ENCODE results near the gene CAMSAP2. TPM values are rescaled to one million over a fixed set of nuclear protein-coding genes. Genes with fewer than 3 reads are reported as not detected.

Gene CAMSAP2
- total RNA-seq, 1 experiment from 2014 or later = 23.4 TPM

DNA sequence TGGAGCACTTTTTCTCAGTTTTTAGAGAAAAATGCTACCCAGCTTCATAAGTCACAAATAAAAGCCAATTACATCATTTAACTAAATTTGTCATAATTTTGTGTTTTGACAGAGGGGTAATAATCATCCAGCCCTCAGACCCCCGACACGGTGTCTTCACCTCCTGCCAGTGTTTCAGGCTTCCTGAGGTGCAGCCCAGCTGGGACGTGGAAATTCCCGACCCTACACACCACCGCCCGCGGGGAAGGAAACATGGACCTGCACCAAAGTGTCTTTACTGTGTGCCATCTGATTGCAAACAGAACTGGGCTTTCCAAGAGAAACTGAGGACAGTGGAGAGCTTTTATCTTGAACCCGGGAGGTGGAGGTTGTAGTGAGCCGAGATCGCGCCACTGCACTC lies 148.3 kb downstream of the CAMSAP2 start:
- no peak overlapping the region for H3K4me3 ChIP-seq (ENCODE audit: low read depth, low read length)
- no peaks in the 10 kb centered on the region for H3K9me3 ChIP-seq
- no peaks in the 10 kb centered on the region for H3K9me3 Mint-ChIP-seq (ENCODE audit: unreplicated experiment)
- H3K36me3 Mint-ChIP-seq (ENCODE audit: insufficient read depth, unreplicated experiment) = peaks cover 14% of the 10 kb centered on the region
- peaks cover 20% of the 10 kb centered on the region for H3K4me1 Mint-ChIP-seq (ENCODE audit: low read depth, unreplicated experiment)
- intact Hi-C loops (cut with micrococcal nuclease; ENCODE audit: unreplicated experiment) = no loop called here
- H3K27me3 ChIP-seq (replicated peaks; ENCODE audit: control insufficient read depth, insufficient read depth, low read length) = no peaks in the 10 kb centered on the region
- ChIA-PET CTCF (no interaction called here), POLR2A (no interaction called here)
- no TSS peak for BruUV-seq (replicated peaks)
- DNase-seq = no peak
- H3K36me3 ChIP-seq (ENCODE audit: control insufficient read depth, insufficient read depth, low read length) = no peaks in the 10 kb centered on the region
- H3K27ac Mint-ChIP-seq (ENCODE audit: unreplicated experiment) = no peak overlapping the region
- TF ChIP-seq, protein P1, sequence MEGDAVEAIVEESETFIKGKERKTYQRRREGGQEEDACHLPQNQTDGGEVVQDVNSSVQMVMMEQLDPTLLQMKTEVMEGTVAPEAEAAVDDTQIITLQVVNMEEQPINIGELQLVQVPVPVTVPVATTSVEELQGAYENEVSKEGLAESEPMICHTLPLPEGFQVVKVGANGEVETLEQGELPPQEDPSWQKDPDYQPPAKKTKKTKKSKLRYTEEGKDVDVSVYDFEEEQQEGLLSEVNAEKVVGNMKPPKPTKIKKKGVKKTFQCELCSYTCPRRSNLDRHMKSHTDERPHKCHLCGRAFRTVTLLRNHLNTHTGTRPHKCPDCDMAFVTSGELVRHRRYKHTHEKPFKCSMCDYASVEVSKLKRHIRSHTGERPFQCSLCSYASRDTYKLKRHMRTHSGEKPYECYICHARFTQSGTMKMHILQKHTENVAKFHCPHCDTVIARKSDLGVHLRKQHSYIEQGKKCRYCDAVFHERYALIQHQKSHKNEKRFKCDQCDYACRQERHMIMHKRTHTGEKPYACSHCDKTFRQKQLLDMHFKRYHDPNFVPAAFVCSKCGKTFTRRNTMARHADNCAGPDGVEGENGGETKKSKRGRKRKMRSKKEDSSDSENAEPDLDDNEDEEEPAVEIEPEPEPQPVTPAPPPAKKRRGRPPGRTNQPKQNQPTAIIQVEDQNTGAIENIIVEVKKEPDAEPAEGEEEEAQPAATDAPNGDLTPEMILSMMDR (IDR thresholded peaks at IDR 0.05; ENCODE audit: insufficient read depth in 1 of 2, low read depth in 1 of 2, low read length in 1 of 2, severe bottlenecking in 1 of 2, unreplicated experiment in 1 of 2) = no peak
- H3K4me3 Mint-ChIP-seq (ENCODE audit: unreplicated experiment) = no peak overlapping the region
- H3K27me3 Mint-ChIP-seq (ENCODE audit: insufficient read depth, unreplicated experiment) = no peaks in the 10 kb centered on the region
- H3K4me1 ChIP-seq = peaks cover 7% of the 10 kb centered on the region

DNA sequence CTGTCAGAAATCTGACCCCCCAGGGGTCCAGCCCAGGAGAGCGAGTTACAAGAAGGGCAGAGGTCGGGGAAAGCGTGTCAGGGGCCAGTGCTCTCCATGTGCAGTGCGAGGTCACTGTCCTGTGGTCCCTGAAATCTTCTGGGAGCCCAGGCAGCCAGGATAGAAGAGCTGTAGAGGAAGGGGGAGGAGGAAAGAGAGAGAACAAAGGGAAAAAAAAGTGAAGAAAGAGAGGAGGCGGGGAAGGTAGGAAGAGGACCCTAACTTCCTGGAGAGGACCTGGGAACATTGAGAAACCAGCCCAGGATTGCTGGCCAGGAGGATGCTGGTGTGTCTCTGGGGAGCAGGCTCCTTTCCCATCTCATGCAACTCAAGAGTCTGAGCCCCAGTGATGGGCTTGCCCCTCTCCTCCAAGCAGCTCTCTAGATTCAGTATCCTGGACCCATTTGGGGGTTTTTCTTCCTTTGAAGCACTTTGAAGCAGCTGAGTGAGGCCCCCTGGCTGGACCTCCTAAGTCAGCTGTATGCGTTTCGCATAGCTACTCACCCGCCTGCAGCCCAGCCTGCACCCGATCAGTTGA lies 149.2 kb downstream of the CAMSAP2 start:
- POLR2A ChIA-PET = no interaction called here

DNA sequence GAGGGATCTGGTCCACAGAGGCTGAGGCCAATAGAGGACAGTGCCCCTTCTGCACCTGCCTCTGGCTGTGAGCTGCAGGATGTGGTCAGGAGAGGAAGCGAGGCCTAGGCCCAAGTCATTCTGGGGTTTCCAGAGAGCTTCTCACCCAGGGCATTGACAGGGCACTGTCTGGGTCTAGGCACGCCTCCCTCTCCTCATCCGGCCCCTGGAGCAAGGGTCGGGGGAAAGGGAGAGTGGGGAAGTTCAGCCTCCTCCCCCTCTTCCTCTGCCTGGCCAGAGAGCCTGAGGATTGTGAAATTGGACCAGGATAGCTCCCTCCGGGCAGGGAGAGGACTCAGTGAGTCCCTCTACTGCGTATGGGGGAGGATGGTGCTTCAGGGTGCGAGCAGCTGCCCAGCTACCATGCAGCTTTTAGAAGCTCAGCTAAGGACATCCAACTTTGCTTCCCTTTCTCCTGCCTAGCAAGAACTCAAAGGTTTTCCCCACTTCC lies 149.7 kb downstream of the CAMSAP2 start:
- H3K4me1 Mint-ChIP-seq (ENCODE audit: low read depth, unreplicated experiment) = peaks cover 23% of the 10 kb centered on the region

More for the DNA sequence above, 149.2 kb downstream of the CAMSAP2 start:
- intact Hi-C loops (cut with micrococcal nuclease; ENCODE audit: unreplicated experiment) = no loop called here
- CTCF ChIA-PET = interaction anchor here (0.7 kb wide), 1 partner anchor 29 kb away, joined by 3 read pairs; no protein-coding TSS in a partner anchor
- TF ChIP-seq, protein P1 (IDR thresholded peaks at IDR 0.05; ENCODE audit: insufficient read depth in 1 of 2, low read depth in 1 of 2, low read length in 1 of 2, severe bottlenecking in 1 of 2, unreplicated experiment in 1 of 2) = no peak
- H3K27me3 ChIP-seq (replicated peaks; ENCODE audit: control insufficient read depth, insufficient read depth, low read length) = no peaks in the 10 kb centered on the region
- Mint-ChIP-seq H3K9me3 (ENCODE audit: unreplicated experiment) (no peaks in the 10 kb centered on the region), H3K27me3 (ENCODE audit: insufficient read depth, unreplicated experiment) (no peaks in the 10 kb centered on the region), H3K4me1 (ENCODE audit: low read depth, unreplicated experiment) (peaks cover 20% of the 10 kb centered on the region), H3K4me3 (ENCODE audit: unreplicated experiment) (no peak overlapping the region), H3K36me3 (ENCODE audit: insufficient read depth, unreplicated experiment) (peaks cover 14% of the 10 kb centered on the region), H3K27ac (ENCODE audit: unreplicated experiment) (no peak overlapping the region)
- H3K4me3 ChIP-seq (ENCODE audit: low read depth, low read length) = no peak overlapping the region
- H3K9me3 ChIP-seq = no peaks in the 10 kb centered on the region
- no TSS peak for BruUV-seq (replicated peaks)
- DNase-seq = no peak
- H3K4me1 ChIP-seq = peaks cover 7% of the 10 kb centered on the region
- H3K36me3 ChIP-seq (ENCODE audit: control insufficient read depth, insufficient read depth, low read length) = no peaks in the 10 kb centered on the region

More for the DNA sequence above, 149.7 kb downstream of the CAMSAP2 start:
- DNase-seq = no peak
- Mint-ChIP-seq H3K4me3 (ENCODE audit: unreplicated experiment) (no peak overlapping the region), H3K27ac (ENCODE audit: unreplicated experiment) (no peak overlapping the region), H3K27me3 (ENCODE audit: insufficient read depth, unreplicated experiment) (no peaks in the 10 kb centered on the region), H3K9me3 (ENCODE audit: unreplicated experiment) (no peaks in the 10 kb centered on the region), H3K36me3 (ENCODE audit: insufficient read depth, unreplicated experiment) (peaks cover 17% of the 10 kb centered on the region)
- TF ChIP-seq, protein P1 (IDR thresholded peaks at IDR 0.05; ENCODE audit: insufficient read depth in 1 of 2, low read depth in 1 of 2, low read length in 1 of 2, severe bottlenecking in 1 of 2, unreplicated experiment in 1 of 2) = no peak
- H3K36me3 ChIP-seq (ENCODE audit: control insufficient read depth, insufficient read depth, low read length) = no peaks in the 10 kb centered on the region
- no peaks in the 10 kb centered on the region for H3K9me3 ChIP-seq
- CTCF ChIA-PET = interaction anchor here (0.7 kb wide), 1 partner anchor 29 kb away, joined by 3 read pairs; no protein-coding TSS in a partner anchor
- H3K27me3 ChIP-seq (replicated peaks; ENCODE audit: control insufficient read depth, insufficient read depth, low read length) = no peaks in the 10 kb centered on the region
- H3K4me3 ChIP-seq (ENCODE audit: low read depth, low read length) = no peak overlapping the region
- POLR2A ChIA-PET = no interaction called here
- intact Hi-C loops (cut with micrococcal nuclease; ENCODE audit: unreplicated experiment) = no loop called here
- no TSS peak for BruUV-seq (replicated peaks)
- peaks cover 7% of the 10 kb centered on the region for H3K4me1 ChIP-seq
